ENCODE measurements around the gene SMAD6. TPM values are rescaled to one million over a fixed set of nuclear protein-coding genes. Genes with fewer than 3 reads are reported as not detected.

SMAD6 gene
- polyA plus RNA-seq, 1 of the 3 experiments (the other 2 are of a cell fraction), result 4.5 TPM

GRCh38 chr15:66796343-66796742, 94.3 kb downstream of the SMAD6 start (continued):
- TF ChIP-seq PBX3 (IDR thresholded peaks at IDR 0.05) (no peak), JUND (IDR thresholded peaks at IDR 0.05) (no peak)

- Histone ChIP-seq H3F3A (replicated peaks; ENCODE audit: insufficient read depth) (peaks cover 23% of the 10 kb centered on the region), H4K20me1 (ENCODE audit: insufficient read depth) (no peaks in the 10 kb centered on the region), H3K36me3 (replicated peaks in 1 of 2; ENCODE audit: control insufficient read depth in 1 of 2, insufficient read depth in 2 of 2, low read length in 1 of 2) (no peaks in the 10 kb centered on the region), H3K4me1 (ENCODE audit: control insufficient read depth in 1 of 2, insufficient read depth in 2 of 2, low read depth in 1 of 2, low read length in 1 of 2) (peaks cover 11 to 36% of the 10 kb centered on the region in 2 experiments), H3K27ac (ENCODE audit: low read depth in 2 of 2, low read length in 1 of 2) (peak overlapping the region in 1 of 2 experiments; percentile 81; a peak in 2 of 4 replicates), H3K4me2 (peak overlapping the region; percentile 22; the same call in 1 of the 2 replicates), H2AFZ (ENCODE audit: low read depth) (no peak overlapping the region), H3K79me2 (ENCODE audit: insufficient read depth) (no peaks in the 10 kb centered on the region), H3K27me3 (ENCODE audit: insufficient read depth) (no peaks in the 10 kb centered on the region), H3K9me2 (no peaks in the 10 kb centered on the region), H3K4me3 (ENCODE audit: low read depth in 2 of 2, low read length in 1 of 2) (no peak overlapping the region), H3K9me3 (no peaks in the 10 kb centered on the region), H3K9ac (peak overlapping the region; percentile 54; the same call in 1 of the 2 replicates)
- ChIA-PET POLR2A (no interaction called here), CTCF (interaction anchor here (1.2 kb wide), 2 partner anchors 9 to 53 kb away, joined by 3 to 4 read pairs; no protein-coding TSS in a partner anchor)
- WGBS (ENCODE audit: low lambda C conversion rate), result 89% methylated on average over 7 of the region's 7 CpGs
- DNase-seq, result no peak
- TF ChIP-seq TAF1 (IDR thresholded peaks at IDR 0.05; ENCODE audit: borderline replicate concordance, low read depth, low read length), result no peak
- TF ChIP-seq EZH2phosphoT487 (IDR thresholded peaks at IDR 0.05; ENCODE audit: borderline replicate concordance, low read depth), result no peak
- TF ChIP-seq RFX5 (IDR thresholded peaks at IDR 0.05; ENCODE audit: low read length), result no peak
- no peak for TF ChIP-seq RCOR1 (IDR thresholded peaks at IDR 0.05; ENCODE audit: low read length)
- no peak for TF ChIP-seq SMC3 (IDR thresholded peaks at IDR 0.05; ENCODE audit: low read depth, low read length)
- TF ChIP-seq EP300 (IDR thresholded peaks at IDR 0.05; ENCODE audit: borderline replicate concordance in 1 of 2, low read depth in 1 of 2, low read length in 1 of 2), result no peak
- TF ChIP-seq MEF2A (IDR thresholded peaks at IDR 0.05; ENCODE audit: borderline replicate concordance, low read depth), result no peak
- no peak for TF ChIP-seq PBX3 (IDR thresholded peaks at IDR 0.05)
- no peak for TF ChIP-seq TCF12 (IDR thresholded peaks at IDR 0.05)
- no peak for TF ChIP-seq MXI1 (IDR thresholded peaks at IDR 0.05; ENCODE audit: low read depth, low read length)
Measured at GRCh38 chr15:66797921-66798320, 95.9 kb downstream of the SMAD6 start.

GRCh38 chr15:66798426-66799061, 96.5 kb downstream of the SMAD6 start:
- no peaks in the 10 kb centered on the region for H4K20me1 ChIP-seq (ENCODE audit: insufficient read depth)
- H3K9ac ChIP-seq, result peak overlapping the region; percentile 54
- ChIA-PET POLR2A (no interaction called here), CTCF (interaction anchor here (0.7 to 1.2 kb wide), 3 partner anchors 8 to 52 kb away, joined by 3 to 4 read pairs (median 3); no protein-coding TSS in a partner anchor)
- no peak for DNase-seq
- H3K27me3 ChIP-seq (ENCODE audit: insufficient read depth), result no peaks in the 10 kb centered on the region
- peak overlapping the region; percentile 7; the same call in 1 of the 2 replicates for H2AFZ ChIP-seq (ENCODE audit: low read depth)
- no peak for TF ChIP-seq SIN3A (IDR thresholded peaks at IDR 0.05; ENCODE audit: borderline replicate concordance, low read depth, low read length)
- TF ChIP-seq USF2 (IDR thresholded peaks at IDR 0.05; ENCODE audit: borderline replicate concordance, low read depth, low read length), result no peak
- TF ChIP-seq CTCF (IDR thresholded peaks at IDR 0.05), result no peak
- peak in 1 of 2 experiments; percentile 52; a peak in 1 of 4 replicates for TF ChIP-seq EP300 (IDR thresholded peaks at IDR 0.05; ENCODE audit: borderline replicate concordance in 1 of 2, low read depth in 1 of 2, low read length in 1 of 2)
- peak; percentile 70 for TF ChIP-seq JUND (IDR thresholded peaks at IDR 0.05)
- no peak for TF ChIP-seq MEF2A (IDR thresholded peaks at IDR 0.05; ENCODE audit: borderline replicate concordance, low read depth)
- no peak for TF ChIP-seq RCOR1 (IDR thresholded peaks at IDR 0.05; ENCODE audit: low read length)
- peak; percentile 61; the same call in 1 of the 2 replicates for TF ChIP-seq FOSL2 (IDR thresholded peaks at IDR 0.05; ENCODE audit: borderline replicate concordance, low read depth)
- no peak for TF ChIP-seq TAF1 (IDR thresholded peaks at IDR 0.05; ENCODE audit: borderline replicate concordance, low read depth, low read length)
- 0 out of 2 replicates have a peak, but pooled peaks have one; percentile 26 for TF ChIP-seq TEAD4 (IDR thresholded peaks at IDR 0.05; ENCODE audit: borderline replicate concordance, insufficient read depth)
- 0 out of 2 replicates have a peak, but pooled peaks have one; percentile 44 for TF ChIP-seq MAX (IDR thresholded peaks at IDR 0.05; ENCODE audit: low read depth)
- peak; percentile 69 for TF ChIP-seq TCF12 (IDR thresholded peaks at IDR 0.05)
- no peaks in the 10 kb centered on the region for H3K36me3 ChIP-seq (replicated peaks in 1 of 2; ENCODE audit: control insufficient read depth in 1 of 2, insufficient read depth in 2 of 2, low read length in 1 of 2)
- WGBS (ENCODE audit: low lambda C conversion rate), result 75% methylated on average over 10 of the region's 10 CpGs
- H3K9me2 ChIP-seq, result no peaks in the 10 kb centered on the region
- H3K79me2 ChIP-seq (ENCODE audit: insufficient read depth), result no peaks in the 10 kb centered on the region
- peak overlapping the region in 1 of 2 experiments; percentile 81; a peak in 3 of 4 replicates for H3K27ac ChIP-seq (ENCODE audit: low read depth in 2 of 2, low read length in 1 of 2)
- H3K4me1 ChIP-seq (ENCODE audit: control insufficient read depth in 1 of 2, insufficient read depth in 2 of 2, low read depth in 1 of 2, low read length in 1 of 2), result peaks cover 17 to 40% of the 10 kb centered on the region in 2 experiments
- peak overlapping the region; percentile 22; the same call in 1 of the 2 replicates for H3K4me2 ChIP-seq
- no peak overlapping the region for H3K4me3 ChIP-seq (ENCODE audit: low read depth in 2 of 2, low read length in 1 of 2)
- peaks cover 23% of the 10 kb centered on the region for H3F3A ChIP-seq (replicated peaks; ENCODE audit: insufficient read depth)
- no peaks in the 10 kb centered on the region for H3K9me3 ChIP-seq

All from SK-N-SH (cell line).